GM19455 (cell line): Measurements from ENCODE around the gene NMNAT2.

Experiments used
- ATAC-seq: cut with Tn5 transposase; IDR thresholded peaks from one replicate; pipeline ENCODE4 v1.9.1; 2021; ENCODE audit not compliant: unreplicated experiment

NMNAT2 gene

DNA sequence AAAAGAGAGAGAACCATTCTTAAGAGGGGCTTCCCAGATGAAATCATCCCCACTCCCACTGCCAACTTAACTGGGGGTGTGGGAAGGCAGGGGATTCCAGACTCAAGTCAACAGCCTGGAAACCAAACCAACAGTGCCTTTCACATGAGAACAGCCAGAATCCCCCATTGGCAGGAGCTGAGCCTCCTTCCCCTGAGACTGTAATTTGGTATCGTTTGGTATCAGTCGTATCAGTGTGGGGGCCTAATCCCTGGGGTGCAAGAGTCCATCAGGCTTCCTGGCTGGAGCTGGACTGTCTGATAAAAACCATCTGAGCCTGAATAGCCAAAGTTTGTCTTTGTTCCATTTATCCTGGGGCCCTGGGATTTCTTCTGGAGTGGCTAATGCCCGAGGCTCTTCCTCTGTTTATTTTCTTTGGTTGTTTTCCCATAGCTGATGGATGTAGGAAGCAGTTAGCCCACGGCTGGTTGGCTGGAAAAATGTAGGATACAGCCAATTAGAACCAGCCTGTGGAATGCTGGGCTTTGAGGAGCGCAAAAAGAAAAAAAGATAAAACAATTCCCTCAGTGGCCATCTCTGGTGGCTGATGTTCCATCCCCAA is 147.5 kb downstream of the NMNAT2 start:
- ATAC-seq: no peak

DNA sequence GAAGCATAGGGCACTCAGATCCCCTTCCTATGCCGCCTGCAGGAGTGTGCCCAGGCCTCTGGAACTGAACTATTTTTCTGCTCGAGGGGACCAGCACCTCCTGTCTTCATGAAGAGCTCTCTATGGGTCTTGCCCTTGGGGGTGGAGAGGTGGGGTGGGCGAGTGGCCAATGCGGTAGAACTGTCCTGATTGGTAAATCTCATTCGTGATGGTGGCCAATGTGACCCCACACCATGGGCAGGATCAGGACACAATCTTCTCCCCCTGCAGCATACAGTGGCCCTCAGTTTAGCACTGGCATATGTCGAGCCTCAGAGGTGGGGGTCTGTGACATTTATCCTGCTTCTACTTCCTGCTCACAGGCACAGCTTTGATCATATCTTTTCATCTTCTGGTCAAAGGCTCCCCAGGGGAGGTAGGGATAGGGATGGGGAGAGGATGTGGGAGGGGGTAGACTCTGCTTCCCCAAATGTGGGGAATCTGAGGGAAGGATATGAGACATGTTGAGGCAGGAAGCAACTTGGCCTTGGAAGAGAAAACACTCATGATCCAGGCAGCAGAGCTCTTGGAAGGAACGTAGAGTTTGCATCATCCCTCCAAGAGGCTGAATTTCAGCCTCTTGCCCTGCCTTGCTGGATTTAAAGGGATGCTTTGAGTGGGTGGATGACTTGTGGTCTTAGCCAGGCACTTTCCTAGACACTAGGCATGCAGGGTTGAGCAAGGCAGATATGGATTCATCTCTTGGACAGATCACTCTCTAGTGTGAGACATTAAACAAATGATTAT is 150.3 kb downstream of the NMNAT2 start:
- ATAC-seq: no peak

DNA sequence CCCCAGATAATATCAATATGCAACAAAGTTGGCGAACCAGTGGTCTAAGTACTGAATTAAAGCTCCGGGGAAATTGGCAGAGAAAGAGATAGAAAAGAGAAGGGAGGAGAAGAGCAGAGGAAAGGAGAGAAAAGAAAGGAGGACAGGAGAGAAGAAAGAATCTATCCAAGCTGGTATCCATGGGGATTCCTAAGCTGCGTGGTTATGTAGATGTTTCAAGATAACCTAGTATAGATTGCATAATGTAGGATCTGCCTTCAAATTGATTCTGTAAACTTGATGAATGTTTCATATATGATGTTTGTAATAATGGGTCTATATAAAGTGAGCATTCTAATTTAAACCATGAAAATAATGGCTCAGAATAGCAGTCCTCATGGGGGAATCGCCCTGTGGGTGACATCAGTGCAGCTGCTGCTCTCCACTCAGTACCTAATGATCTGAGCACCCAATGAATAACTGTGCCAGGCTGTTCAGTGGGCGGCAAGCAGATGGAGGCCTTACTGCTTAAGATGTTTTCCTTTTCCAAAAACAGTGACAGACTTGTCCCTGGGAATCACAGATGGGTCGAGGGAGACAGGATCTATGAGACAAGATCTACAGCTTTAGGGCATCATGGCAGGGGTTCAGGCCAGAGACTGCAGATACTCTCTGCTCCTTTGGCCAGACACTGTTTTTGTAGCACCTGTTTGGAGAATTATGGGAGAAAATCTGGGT is 154.1 kb downstream of the NMNAT2 start:
- ATAC-seq: no peak

DNA sequence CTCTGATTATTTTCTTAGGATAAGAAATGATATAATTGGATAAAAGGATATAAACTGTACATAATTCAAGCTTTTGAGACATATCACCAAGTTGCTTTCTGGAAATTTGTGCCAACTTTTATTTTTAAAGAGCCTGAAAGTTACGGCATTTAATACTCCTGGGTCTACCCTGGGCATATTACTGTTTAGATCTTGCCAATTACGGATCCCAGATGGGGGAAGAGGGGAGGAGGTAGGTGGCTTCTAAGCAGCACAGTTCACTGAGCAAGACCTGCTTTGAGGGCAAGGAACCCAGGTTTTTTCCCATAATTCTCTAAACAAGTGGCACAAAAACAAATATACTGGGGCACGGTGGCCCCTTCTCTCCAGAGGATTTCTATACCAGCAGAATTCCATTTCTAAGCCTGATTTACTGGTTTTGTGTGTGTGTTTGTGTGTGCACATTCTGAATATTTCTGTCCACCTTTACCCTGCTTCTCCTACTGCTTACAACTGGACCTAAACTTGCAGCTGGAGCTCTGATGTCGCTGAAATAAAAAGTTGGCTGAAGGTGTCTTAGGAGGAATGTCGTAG is 155.5 kb downstream of the NMNAT2 start:
- ATAC-seq: no peak

DNA sequence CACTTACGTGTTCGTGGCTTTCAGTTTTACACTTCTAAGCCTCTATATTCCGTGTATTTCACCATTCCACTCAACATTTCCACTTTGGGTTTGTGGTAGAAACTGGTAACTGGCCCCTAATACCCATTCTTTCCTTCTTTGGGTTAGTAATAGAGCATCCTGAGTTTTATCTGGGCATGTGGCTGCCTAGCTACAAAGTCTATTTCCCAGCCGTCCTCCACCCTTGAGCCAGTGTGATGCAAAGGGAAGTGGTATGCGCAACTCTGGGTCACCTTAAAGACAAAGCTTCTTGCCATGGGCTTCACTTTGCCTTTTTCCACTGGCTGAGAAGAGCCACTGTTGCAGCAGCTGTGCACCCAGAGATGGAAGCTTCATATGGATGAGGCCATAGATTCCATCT is 158.3 kb downstream of the NMNAT2 start:
- ATAC-seq: no peak

DNA sequence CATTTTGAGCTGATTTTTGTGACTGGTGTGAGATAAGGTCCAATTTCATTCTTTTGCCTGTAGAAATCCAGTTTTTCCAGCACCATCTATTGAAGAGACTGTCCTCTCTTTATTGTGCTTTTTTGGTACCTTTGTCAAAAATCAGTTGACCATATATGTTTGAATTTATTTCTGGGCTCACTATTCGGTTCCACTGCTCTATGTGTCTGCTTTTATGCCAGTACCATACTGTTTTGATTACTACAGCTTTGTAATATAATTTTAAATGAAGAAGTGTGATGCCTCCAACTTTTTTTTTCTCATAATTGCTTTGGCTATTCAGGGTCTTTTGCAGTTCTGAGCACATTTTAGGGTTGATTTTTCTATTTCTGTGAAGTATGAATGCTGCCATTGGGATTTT is 163.1 kb downstream of the NMNAT2 start:
- no peak for ATAC-seq

DNA sequence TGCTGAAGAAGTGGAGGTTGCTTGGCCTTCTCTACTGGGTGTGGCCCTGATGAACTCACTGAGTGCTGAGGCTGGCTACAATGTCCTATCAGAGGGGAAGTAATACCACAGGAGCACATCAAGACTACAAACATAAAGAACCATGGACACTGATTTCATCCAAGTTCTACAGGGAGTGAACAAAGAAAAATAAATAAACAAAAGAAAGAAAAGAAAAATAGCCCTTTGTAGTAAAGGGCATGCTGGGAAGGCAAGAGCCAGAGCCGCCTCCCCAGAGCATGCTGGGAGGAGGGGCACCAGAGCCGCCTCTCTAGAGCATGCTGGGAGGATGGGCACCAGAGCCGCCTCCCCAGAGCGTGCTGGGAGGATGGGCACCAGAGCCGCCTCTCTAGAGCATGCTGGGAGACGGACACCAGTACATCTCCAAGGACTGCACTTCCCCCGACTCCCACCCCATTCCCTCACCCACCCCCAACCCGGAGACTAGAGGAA is 166.2 kb downstream of the NMNAT2 start:
- ATAC-seq: no peak

DNA sequence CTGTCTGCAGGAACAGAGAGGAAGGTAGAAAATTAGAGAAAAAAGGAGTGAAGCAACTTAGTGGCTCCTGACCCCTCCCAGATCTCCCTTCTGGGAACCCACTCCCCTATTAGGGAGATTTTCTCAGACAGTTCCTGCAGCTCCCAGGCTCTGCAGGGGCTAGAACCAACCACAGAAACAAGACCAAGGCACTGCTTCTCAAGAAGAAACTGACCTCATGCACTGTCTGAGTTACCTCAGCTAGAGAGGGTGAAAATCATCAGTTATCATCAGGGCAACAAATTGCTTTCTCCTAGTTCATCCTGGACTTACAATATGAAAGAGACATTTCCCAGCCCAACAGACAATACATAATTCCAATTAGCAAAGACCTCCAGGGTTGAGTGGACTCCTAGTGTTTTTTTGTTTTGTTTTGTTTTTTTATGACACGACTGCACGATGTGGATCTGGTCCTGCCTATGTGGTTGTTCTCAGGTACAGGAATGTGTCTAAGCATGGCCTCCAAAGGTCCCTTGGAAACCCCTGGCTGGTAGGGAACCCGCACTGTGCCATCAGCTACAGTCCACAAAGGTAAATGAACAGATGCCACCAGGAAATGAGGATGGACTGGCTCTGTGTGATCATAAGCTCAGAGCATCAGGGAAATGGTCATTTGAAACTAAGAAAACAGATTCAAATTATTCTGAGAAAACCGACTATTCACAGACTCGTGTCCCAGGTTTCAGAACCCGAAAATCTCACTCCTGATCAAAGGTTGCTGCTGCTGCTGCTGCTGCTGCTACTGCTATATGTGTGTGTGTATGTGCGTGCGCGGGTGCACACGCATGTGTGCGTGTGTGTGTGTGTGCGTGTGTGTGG is 166.8 kb downstream of the NMNAT2 start:
- no peak for ATAC-seq

DNA sequence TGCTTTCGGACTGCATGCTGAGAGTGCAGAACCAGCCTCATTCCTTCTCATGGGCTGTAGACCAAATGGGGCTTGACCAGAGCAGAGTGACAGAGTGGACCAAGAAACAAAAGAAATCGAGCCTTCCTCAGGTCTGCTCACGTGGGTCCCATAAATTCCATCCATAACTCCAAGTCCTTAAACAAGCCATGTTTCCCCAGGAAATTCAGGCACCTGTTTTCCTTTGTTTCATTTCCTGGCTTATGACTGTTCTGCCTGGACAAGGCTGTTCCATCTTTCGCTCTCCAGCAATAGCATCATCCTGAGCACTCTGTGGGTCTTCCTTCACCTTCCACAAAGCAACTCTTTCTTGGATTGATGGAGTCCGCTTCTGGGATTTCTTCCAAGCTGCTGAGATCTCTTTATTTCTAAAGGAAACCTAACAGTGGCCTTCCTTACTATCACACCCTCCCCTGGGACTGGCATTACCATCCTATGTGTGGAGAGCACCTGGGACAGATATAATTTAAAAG is 168.2 kb downstream of the NMNAT2 start:
- ATAC-seq: no peak

DNA sequence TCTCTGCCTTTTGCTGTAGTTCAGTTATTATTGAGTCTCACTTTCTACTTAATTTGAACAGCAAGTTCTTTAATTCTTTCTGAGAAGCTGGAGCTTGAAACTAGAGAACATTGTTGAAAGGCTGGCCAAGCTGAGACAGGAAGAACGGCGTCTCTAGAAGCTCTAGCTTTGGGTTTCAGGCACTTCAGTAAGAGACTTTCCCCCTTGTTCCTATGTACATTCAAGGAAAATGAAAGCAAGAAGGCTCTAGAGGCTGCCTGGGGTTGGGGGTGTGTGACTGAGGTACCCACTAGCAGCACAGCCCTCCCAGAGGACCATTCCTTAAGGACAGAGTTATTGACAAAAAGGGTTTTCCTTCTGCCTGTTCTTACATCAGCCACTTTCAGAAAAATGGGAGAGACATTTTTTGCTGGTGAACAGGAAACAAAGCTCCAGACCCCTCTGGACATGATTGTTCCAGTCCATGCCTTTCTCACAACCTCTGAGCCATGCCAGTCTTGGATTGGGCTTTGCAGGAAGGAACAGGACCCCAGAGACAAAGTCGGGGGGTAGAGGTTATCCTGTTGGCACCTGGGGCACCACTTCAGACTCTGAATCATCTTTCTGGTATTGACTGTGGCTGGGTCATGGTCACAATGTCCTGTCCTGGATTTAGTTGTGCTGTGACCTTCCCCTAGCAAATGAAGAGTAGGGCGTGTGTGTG is 169.0 kb downstream of the NMNAT2 start:
- no peak for ATAC-seq

DNA sequence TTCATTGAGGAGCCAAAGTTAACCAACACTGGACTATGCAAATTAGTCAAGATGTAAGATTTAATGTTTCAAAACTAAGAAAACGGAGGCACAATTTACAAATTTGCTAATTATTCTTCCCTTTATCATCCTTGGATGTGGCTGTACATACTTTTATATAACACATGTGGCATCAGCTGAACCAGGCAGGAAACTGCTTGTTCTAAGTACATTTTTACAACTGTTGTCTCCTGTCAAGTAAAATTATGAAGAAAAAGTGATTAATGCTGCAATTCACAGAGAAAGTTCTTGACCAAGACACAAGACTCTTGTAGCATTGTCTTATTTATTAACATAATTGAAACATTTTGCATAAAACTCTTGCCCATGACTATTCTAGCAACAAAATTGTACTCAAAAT is 170.2 kb downstream of the NMNAT2 start:
- no peak for ATAC-seq

DNA sequence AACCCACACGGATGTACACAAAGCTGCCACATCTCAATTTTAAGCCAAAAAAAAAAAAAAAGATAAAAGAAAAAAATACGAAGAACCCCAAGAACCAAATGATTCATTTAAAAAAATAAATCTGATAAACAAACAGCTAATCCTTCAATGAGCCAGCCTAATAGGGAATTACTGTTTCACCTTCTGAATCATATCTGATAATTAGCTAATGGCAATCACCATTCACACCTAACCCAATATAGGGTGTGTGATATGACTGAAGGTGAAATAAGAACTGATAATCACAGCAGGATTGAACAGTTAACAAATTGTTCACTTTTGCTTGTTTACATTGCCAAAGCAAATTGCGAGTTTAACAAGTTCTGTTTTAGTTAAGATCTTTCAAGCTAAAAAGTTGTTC is 170.7 kb downstream of the NMNAT2 start:
- ATAC-seq: no peak

DNA sequence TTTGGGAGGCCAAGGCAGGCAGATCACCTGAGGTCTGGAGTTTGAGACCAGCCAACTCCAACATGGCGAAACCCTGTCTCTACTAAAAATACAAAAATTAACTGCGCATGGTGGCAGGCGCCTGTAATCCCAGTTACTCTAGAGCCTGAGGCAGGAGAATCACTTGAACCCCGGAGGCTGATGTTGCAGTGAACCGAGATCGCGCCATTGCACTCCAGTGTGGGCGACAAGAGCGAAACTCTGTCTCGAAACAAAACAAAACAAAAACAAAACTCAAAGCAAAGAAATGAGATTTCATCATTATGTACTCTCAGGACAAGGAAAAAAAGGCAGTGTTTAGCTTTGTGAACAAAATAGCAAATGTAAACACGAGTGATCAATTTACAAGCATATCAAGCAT is 171.1 kb downstream of the NMNAT2 start:
- no peak for ATAC-seq

DNA sequence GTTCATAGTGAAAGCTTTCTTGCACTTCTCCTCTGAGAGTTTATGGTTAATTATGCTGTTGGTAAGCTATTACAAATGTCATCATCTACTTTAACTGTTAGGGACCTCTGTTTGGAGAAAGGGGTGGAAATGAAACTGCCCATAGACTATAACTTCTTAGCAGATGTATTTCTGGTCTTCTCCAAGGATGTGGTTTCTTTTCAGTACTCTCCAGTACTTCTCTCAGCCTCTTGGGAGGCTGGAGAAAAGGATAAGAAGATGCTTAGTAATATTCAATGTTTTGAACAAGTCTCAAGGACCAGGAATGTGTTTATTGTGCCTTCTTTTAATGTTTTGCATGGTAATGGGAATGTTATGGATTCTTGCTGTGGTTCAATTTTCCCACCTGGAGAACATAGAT is 171.7 kb downstream of the NMNAT2 start:
- no peak for ATAC-seq

DNA sequence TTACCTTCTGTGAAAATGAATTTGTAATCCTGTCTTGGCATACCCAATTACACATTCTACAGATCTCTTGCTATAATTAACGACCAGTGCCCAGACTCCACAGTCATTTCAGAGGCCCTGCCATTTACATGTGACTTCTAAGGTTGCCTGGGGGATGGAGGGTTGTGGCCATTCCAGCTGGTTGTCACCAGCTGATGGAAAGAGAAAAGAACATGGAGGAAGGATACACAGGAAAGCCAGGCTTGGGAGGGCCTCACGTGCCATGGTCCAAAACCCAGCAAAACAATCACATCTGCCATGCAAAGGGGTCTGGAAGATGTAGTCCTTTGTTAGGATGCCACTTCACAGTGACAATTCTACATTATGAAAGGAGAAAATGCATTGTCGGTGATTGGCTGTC is 172.8 kb downstream of the NMNAT2 start:
- no peak for ATAC-seq

DNA sequence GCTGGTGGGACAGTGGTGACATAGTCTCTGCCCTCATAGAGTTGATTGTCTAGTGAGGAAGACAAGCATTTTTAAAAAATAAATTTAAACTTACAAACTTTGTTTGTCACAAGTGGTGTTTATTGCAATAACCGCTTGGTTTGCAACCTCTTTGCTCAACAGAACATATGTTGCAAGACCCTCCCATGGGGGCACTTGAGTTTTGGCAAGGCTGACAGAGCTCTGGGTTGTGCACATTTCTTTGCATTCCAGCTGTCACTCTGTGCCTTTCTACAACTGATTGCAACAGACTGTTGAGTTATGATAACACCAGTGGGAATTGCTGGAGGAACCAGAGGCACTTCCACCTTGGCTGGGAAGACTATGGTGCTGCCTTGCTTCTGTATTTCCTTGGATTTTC is 173.7 kb downstream of the NMNAT2 start:
- no peak for ATAC-seq

DNA sequence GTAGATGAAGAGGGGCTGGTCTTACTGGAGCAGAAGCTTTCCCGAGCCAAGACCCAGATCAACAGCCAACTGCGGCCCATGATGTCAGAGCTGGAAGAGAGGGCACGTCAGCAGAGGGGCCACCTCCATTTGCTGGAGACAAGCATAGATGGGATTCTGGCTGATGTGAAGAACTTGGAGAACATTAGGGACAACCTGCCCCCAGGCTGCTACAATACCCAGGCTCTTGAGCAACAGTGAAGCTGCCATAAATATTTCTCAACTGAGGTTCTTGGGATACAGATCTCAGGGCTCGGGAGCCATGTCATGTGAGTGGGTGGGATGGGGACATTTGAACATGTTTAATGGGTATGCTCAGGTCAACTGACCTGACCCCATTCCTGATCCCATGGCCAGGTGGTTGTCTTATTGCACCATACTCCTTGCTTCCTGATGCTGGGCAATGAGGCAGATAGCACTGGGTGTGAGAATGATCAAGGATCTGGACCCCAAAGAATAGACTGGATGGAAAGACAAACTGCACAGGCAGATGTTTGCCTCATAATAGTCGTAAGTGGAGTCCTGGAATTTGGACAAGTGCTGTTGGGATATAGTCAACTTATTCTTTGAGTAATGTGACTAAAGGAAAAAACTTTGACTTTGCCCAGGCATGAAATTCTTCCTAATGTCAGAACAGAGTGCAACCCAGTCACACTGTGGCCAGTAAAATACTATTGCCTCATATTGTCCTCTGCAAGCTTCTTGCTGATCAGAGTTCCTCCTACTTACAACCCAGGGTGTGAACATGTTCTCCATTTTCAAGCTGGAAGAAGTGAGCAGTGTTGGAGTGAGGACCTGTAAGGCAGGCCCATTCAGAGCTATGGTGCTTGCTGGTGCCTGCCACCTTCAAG is 174.8 kb downstream of the NMNAT2 start:
- no peak for ATAC-seq

DNA sequence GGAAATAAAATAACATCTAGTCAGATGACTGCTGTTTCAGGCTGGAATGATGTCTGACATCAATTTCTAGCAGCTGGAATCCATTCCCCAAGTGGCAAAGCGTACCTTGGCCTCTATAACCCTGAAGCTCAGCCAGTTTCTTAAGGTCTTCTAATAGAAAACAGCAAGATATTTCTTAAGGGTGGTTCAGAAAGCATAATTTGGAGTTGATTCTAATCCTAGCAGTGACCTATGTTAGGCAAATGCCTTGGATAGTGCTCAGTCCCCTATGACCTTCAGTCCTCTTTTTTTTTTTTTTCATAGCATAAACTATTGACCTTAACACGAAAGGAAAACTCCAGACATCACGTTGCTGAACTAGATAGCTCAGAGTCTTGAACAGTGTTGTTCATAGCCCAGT is 175.6 kb downstream of the NMNAT2 start:
- ATAC-seq: no peak

DNA sequence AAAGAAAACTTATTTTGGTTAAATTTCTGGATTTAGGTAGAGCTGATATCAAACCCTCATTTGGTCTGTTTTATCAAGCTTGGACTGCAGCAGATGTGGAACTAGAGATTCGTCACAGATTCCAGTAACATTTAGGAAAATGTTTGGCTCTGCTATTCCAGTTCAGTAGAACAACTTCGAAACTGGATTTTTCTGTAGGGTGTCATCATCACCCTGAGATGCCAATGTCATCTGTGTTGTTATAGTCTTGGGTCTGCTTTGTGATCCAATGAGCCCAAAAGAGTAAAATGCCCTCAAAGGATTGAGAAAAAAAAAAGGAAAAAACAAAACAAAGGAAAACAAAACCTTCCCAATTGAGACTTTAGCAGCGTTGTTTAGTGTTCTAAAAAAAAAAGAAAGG is 176.7 kb downstream of the NMNAT2 start:
- no peak for ATAC-seq
